NCI-H2171 (cell line): ENCODE results near the gene FOXJ2.
"Not testable (repeated sequence)": the region's sequence is repeated elsewhere in the genome, so short reads cannot be mapped to it uniquely, and the experiment has no call there.

Experiments used
- DNase-seq: peaks from one replicate; lab custom pipeline; 2025; lab: John Stamatoyannopoulos, UW

Gene FOXJ2

GRCh38 chr12:8032242-8033152, at the start of gene FOXJ2:
FOXJ2 (plus strand) TSS chr12:8032716; CDS start chr12:8039833, 7,117 bp downstream.
- DNase-seq: peak; percentile 100

- not testable (repeated sequence) for DNase-seq
Observed at GRCh38 chr12:7983019-7983418, 49.5 kb upstream of the FOXJ2 start.

- DNase-seq: not testable (repeated sequence)
Observed at GRCh38 chr12:7983460-7983859, 49.1 kb upstream of the FOXJ2 start.

DNA sequence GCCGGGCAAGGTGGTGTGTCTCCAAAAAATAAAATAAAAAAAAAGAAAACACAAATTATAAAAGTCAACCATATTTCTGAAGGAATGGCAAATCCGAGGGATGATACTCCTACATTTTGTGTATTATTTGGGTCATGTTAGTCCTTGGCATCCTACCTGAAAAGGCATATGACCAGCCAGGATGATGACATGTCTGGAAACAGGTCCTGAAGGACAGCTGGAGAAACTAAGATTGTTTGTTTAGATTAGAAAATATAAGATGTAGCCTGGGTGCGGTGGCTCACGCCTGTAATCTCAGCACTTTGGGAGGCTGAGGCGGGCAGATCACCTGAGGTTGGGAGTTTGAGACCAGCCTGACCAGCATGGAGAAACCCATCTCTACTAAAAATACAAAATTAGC, 47.6 kb upstream of the FOXJ2 start:
- DNase-seq: no peak

- DNase-seq: no peak
Observed at GRCh38 chr12:7985802-7986418, 46.6 kb upstream of the FOXJ2 start.

DNA sequence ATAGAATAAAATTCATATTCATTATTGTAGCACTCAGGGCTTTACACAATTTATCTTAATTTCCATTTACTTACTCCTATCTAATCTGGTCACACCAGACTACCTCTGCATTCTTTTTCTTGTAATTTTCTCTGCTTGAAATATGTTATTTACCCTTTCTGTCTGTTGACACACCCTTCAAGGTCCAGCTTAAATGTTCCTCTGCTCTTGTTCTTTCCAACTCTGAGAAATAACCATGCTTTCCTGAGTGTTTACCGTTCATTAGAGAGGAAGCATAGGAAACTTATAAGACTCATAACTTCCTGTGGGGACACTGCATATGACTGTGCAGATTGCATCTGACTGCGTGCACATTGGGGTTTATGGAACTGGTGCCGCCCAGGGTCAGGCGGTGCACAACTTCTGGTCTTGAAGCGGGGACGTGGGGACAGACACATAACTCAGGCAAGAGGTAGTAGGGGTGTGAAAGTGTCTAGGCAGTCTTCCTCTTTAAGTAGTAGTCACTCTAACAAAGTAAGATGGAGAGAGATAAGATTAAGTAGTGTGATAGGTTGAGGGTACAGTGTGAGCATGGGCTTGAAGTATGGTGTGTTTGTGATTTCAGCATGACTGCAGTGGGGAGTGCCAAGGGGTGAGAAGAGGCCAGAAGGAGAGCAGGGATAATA, 42.6 kb upstream of the FOXJ2 start:
- no peak for DNase-seq

- DNase-seq: no peak
Observed at GRCh38 chr12:7991535-7991934, 41.0 kb upstream of the FOXJ2 start.

DNA sequence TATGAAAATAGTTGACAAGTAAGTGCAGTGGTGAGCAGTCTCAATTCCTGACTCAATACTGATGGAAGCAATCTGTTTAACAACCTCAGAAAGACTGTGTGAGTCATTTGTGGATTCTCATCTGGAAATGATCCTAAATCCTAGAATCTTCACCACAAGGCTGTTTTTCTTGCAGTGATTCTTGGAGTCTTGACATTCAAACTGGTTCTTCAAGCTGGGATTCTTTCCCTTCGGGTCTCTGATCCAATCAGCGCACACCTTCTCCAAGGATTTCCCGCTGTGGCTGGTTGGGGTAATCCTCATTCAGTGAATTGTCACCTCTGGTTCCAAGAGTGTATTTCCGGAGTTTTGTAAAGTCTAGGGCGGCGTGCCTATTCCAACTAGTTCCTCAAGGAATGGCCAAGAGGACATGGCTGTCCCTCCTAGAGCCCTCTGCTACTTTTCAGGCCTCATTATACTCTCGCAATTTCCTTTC, 37.7 kb upstream of the FOXJ2 start:
- no peak for DNase-seq

- peak; percentile 98 for DNase-seq
Observed at GRCh38 chr12:7995266-7995963, 37.1 kb upstream of the FOXJ2 start.

GRCh38 chr12:8000827-8001226, 31.7 kb upstream of the FOXJ2 start:
- DNase-seq: not testable (repeated sequence)

DNA sequence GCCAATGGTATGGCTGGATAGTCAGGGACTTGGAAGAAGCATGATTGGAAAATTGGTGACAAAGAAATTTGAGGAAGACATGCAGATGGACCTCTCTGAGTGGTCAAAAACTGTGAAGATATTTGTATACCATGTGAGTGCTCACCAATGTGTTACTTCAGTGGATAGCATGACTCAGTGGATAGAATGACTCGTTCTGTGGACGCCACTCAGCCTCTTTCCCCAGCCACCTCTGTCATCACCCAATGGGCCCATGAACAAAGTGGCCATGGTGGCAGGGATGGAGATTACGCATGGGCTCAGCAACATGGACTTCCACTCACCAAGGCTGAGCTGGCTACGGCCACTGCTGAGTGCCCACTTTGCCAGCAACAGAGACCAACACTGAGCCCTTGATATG, 31.0 kb upstream of the FOXJ2 start:
- DNase-seq: not testable (repeated sequence)

DNA sequence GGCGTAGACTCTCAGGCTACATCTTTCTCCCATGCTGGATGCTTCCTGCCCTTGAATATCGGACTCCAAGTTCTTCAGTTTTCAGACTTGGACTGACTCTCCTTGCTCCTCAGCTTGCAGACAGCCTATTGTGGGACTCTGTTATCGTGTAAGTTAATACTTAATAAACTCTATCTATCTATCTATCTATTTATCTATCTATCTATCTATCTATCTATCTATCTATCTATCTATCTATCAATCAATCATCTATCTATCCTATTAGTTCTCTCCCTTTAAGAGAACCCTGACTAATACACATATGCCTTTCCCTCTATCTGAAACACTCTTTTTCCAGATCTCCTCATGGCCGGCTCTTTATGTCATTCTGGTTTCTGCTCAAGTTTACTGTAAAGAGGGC, 27.6 kb upstream of the FOXJ2 start:
- not testable (repeated sequence) for DNase-seq

GRCh38 chr12:8011331-8011730, 21.2 kb upstream of the FOXJ2 start:
- no peak for DNase-seq

DNA sequence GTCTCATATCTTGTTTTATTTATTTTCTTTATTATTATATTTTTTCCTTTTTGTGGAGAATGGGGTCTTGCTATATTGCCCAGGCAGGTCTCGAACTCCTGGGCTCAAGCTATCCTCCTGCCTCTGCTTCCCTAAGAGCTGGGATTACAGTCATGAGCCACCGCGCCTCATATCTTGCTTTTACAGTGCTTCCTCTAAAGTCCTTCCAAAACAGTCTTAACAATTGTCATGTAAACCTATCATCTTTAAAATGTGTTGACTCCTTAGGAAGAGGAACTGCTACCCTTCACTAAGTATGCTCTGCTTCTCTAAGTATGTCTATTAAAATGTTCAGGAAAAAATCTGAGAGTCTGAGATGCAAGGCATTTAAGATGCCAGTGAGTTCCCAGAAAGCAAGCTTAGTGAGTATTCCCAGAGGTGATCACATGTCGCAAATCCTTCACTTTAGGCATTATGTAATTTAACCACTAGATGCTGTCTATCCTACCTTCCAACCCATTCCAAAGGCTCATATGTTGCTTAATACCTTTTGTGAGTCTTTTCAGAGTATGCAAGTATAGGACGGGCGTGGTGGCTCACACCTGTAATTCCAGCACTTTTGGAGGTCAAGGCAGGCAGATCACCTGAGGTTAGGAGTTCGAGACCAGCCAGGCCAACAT, 19.7 kb upstream of the FOXJ2 start:
- peak; percentile 79 for DNase-seq

GRCh38 chr12:8014836-8015235, 17.7 kb upstream of the FOXJ2 start:
- no peak for DNase-seq

DNA sequence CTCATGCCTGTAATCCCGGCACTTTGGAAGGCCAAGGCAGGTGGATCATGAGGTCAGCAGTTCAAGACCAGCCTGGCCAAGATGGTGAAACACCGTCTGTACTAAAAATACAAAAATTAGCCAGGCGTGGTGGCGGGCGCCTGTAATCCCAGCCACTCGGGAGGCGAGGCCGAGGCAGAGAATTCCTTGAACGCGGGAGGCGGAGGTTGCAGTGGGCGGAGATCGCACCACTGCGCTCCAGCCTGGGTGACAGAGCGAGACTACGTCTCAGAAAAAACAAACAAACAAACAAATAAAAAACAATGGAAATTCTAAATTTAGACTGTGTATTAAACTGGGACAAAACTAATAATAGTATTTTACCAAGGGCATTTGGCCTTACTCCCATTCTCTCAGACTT, 14.3 kb upstream of the FOXJ2 start:
- DNase-seq: not testable (repeated sequence)

DNA sequence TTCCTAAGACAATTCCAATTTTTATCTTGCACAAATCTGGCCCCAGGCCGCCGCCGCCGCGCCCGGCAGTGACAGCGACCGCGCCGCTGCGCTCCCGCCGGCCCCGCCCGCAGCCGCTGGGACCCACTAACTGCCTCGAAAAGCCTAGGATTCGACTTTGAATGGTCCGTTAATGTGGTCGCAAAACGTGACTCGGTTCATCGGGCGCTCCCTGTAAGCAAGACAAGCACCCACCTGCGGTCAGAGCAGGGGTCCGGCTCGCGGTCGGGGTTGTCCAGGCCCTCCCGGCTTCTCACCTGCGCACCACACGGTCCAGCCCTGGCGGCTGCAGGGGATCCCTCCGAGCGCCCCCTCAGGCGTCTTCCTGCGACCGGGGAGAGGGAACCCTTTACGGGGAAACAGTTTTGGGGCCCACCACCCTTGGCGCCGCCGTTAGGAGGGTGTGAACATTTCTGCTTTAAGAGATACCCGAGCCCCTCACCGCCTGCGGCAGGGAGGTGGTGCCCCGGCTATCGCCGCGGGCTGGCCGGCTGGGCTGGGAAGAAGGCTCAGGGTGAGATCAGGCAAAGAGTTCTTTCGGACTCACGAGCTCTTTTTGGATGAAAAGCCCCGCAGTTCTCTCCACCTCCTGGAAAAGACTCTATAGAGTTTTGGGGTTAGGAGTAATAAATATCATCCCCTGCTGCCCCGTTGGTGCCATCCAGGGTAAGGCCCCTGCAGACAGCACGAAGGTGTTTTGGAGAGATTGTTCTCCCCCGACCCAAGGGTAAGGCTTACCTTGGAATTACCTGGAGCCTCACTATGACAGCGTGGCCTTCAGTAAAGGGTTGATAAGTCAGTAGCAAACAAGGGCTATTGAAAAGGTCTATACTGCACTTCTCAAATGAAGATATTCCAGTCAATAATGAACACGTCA, 13.6 kb upstream of the FOXJ2 start:
- no peak for DNase-seq

DNA sequence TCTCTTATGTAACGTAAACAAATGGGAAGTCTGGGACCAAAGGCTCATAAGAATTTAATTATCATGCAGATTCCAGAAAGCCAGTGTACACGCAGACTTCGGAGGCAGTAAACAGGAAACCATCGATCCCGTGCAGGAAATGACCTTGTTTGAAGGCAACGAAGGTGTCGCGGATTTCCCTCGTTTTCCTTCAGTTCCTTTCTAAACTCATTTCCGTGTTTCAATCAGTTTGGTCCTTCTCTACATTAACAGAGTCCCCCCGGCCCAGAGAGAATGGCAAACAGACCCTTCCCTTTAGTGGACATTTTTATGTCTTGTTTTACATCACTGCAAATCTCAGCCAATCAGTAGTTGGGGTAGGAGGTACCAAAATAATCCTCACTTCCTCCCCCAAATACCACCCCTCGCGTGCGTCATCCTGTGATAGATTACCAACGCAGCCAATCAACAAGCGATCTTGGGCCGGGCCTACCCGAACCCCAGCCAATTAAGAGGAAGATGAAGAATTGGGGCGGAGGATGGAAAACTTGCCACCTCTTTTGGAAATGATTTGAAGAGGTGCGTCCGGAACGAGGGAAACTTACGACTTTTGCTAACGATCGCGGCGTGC, 6.1 kb upstream of the FOXJ2 start:
- peak; percentile 100 for DNase-seq

- no peak for DNase-seq
Observed at GRCh38 chr12:8027856-8028255, 4.7 kb upstream of the FOXJ2 start.

DNA sequence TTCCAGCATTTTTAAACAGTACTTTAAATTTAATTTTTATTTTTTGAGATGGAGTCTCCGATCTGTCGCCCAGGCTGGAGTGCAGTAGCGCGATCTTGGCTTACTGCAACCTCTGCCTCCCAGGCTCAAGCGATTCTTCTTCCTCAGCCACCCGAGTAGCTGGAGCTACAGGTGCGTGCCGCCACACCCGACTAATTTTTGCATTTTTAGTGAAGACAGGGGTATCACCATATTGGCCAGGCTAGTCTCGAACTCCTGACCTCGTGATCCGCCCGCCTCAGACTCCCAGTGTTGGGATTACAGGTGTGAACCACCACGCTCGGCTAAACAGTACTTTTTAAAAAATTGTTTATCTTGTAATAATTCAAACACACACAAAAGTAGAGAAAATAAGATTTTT, 4.2 kb upstream of the FOXJ2 start:
- no peak for DNase-seq
